HG03045 (cell line): ENCODE data around the gene RAI1.
"Not testable (repeated sequence)": the region's sequence is repeated elsewhere in the genome, so short reads cannot be mapped to it uniquely, and the experiment has no call there.

ENCODE experiments used
- ATAC-seq: cut with Tn5 transposase; IDR thresholded peaks from one replicate; pipeline ENCODE4 v1.9.1; 2021; ENCODE audit warnings: mild to moderate bottlenecking, moderate library complexity; ENCODE audit not compliant: unreplicated experiment

RAI1 gene

DNA sequence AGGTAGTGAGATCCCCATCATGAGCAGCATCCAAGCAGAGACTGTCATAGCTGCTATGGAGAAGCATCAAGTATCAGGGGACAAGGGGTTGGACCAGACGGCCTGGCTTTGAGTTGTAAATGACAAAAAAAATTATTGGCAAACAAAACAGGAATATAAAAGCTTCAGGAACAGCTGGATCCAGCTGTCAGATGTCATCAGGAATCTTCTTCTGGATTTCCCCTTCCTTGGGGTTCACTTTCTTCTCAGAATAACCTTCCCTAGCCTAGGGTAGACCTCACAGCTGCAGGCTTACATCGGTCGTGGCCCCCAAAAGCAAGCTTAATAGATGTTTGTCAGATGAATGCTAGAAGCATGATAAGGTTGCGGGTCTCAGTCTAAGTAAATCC lies 17.2 kb upstream of the RAI1 start:
- no peak for ATAC-seq

DNA sequence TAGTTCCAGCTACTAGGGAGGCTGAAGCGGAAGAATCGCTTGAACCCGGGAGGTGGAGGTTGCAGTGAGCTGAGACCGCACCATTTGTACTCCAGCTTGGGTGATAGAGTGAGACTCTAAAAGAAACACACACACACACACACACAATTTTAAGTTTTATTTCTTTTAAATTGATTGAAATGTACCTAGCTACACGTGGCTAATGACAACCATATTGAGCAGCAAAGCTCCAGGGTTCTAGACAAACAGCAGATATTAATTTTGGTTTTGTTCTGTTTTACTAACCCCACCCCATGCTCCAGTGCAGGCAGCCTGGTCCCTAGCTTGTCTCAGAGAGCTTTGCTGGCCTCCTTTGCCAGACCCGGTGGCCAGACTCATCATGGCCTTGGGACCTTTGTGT lies 16.0 kb upstream of the RAI1 start:
- no peak for ATAC-seq

DNA sequence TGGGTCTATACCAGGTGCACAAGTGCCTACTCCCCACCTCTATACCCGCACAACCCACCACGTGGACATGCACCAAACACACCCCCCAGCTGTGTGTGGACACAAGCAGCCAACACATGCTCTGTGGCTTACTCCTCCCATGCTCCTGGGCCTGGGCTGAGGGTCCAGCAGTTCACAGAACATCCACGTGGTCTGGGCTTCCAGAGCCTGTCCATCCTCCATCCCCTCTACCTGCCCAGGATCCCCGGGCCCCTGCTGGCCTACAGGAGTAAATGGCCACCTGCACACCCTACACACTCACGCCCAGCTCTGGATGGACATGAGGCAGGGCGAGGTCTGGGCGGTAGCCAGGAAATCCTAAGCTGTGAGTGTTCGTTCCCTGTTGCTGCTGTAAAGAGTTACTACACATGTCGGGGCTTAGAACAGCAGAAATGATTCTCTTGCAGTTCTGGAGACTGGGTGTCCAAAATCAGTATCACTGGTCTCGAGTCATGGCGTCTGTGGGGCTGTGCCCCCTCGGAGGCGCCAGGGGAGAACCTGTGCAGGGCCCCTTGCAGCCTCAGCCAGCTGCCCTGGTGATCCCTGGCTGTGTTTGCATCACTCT lies 15.0 kb upstream of the RAI1 start:
- ATAC-seq, result no peak

DNA sequence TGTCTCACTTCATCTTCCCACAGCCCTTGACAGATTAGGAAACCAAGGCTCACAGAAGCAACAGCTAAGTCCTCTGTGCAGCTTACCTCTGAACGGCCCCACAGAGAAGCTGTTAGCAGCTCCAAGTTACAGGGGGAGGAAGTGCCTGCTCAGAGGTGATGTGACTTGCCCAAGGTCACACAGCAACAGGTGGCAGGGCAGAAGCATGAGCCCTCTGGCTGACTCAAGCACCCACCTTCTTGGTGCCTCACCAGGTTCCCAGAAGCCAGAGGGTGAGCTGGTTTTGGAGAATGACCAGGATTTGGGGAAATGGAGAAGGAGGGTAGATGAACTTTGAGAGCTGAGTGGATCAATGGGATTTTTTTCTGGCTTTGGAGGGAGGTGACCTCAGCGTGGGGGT lies 14.0 kb upstream of the RAI1 start:
- no peak for ATAC-seq

DNA sequence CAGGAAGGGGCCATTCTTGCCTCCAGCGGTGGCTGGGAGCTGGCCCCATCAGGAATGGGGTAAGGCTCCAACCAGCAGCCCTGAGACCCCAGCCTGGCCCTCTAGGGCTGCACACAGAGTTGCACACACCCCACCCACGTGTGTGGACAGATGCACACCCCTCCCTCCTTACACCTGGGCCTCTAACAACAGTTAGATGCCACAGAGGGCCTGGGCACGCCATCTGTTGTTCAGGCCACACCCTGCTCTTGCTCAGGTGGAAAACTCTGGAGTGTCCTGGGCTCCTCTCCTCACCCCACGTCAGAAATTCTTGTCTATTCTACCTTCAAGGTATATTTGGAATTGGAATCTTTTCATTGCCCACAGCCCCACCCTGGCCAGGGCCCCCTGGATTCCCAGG lies 13.3 kb upstream of the RAI1 start:
- no peak for ATAC-seq

DNA sequence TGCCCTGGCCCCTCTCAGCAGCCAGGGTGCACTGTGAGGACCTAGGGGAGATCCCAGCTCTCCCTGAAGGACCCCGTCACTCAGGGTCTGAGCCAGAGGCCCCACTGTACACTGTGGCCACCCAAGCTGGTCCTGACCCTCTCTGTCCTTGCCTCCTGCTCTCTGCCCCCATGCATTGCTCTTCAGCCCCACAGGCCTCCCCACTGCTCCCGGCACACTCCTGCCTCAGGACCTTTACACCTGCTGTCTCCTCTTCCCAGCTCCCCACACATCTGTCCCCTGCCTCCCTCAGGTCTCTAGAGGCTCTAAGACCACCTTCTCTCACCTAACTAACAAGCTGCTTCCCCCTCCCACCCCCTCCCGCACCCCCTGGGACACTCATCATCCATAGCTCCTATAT lies 12.9 kb upstream of the RAI1 start:
- ATAC-seq, result no peak

DNA sequence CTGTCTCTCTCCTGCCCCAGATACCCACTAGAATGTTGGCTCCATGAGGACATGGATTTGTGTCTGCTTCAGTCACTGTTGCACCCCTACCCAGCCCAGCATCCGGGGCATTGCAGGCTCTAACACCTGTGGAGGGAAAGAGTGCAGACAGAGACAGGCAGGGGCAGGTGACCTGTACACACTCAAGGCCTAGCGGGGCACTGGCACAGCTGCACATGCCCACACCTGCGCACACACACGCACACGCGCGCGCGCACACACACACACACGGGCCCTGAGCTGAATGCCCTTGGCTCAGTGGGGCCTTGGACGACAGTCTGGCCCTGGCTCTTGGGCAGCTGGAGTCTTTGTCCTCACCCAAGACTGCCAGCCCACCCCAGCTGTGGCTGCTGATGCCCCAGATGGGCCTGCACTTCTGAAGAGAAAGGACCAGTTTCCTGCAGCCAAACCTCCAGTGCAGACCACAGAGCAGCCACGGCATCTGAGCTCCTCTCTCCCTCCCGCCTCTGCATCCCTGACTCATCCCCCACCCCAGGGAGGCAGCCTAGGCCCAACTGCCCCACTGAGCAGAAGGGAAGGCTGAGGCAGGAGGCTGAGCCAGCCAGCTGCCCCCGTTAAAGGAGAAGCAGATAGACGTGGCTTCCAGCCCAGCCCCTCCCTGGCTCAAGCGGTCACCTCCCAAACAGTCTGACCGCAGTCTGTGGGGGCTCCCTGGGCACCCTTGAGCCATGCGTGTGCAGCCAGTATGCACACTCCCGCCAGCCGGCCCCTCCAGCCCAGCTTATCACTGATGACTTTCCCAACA lies 12.3 kb upstream of the RAI1 start:
- no peak for ATAC-seq

DNA sequence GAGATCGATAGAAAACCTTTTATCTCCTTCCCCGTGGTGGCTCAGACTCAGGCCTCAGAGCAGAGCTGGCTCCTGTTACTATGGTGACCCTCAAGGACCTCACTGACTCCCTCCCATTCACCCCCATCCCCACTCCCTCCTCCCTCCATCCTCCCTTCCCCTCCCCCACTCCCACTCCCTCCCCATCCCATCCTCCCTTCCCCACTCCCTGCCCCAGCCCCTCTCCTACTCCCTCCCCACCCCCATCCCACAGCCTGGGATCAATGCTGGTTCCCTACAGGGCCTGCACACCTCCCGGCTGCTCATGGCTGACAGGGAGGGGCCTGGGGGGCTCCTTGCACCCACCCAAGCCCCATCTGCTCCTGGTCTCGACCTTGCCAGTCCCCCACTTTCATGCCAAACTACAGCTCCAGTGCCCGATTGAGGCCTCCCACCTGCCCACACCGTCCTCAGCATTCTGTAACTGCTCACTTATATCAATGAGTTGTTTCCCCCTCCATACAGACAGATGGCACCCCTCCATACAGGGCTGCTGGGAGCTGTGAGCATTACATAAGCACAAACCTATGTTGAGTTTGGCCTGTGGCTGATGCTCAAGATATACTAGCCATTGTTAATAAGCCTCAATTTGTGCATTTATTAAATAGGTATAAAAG lies 11.6 kb upstream of the RAI1 start:
- no peak for ATAC-seq

DNA sequence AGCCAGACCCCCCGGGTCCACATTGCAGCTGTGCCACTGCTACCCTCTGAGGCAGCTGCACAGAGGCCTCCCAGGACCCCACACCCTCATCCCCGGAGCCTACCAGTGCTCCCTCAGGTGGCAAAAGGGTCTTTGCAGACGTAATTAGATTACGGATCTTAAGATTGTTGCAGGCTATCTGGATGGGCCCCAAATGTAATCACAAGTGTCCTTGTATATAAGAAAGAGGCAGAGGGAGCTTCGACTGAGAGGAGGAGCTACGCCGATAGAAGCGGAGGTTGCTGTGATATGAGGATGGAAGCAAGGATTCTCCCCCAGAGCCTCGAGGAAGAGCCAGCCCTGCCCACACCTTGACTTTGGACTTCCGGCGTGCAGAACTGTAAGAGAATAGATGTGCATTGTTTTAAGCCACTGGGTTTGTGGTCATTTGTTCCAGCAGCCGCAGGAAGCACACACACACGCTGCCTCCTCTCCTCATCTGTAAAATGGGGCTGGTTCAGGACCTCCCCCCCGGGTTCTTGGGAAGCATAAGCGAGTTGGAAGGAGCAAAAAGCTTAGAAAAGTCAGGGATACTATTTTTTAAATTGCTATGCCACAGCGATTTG lies 10.5 kb upstream of the RAI1 start:
- no peak for ATAC-seq

DNA sequence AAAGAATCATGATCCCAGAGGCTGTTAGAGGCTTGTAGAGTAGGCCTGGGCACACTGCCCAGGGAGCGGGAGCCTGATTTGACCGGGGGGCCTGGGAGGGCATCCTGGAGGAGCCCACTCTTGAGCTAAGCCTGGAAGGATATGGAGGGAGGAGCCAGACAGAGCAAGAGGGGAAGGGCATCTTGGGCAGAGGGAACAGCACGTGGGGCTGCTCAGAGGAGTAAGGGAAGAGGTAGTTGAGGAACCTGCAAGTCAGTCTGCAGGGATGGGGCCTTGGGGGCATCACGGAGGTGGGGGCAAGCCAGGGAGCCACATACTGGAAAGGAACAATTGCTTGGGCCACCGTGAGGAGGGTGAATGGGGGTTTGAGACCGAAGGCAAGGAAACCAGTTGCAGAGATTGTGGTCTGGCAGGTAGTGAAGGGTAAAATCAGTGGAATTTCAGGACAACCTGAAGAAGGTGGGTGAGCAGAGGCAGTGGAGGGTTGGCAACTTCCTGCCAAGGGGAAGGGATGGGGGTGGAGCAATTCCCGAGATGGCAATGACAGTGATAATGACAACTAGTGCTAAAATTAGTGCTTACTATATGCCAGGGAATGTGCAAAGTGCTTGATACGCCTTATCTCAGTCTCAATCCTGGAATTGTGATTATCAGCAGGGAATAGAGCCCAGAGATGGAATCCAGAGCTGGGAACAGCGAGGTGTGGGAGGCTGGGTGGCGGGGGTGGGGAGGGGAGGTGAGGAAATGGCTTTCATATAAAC lies 9.7 kb upstream of the RAI1 start:
- no peak for ATAC-seq

DNA sequence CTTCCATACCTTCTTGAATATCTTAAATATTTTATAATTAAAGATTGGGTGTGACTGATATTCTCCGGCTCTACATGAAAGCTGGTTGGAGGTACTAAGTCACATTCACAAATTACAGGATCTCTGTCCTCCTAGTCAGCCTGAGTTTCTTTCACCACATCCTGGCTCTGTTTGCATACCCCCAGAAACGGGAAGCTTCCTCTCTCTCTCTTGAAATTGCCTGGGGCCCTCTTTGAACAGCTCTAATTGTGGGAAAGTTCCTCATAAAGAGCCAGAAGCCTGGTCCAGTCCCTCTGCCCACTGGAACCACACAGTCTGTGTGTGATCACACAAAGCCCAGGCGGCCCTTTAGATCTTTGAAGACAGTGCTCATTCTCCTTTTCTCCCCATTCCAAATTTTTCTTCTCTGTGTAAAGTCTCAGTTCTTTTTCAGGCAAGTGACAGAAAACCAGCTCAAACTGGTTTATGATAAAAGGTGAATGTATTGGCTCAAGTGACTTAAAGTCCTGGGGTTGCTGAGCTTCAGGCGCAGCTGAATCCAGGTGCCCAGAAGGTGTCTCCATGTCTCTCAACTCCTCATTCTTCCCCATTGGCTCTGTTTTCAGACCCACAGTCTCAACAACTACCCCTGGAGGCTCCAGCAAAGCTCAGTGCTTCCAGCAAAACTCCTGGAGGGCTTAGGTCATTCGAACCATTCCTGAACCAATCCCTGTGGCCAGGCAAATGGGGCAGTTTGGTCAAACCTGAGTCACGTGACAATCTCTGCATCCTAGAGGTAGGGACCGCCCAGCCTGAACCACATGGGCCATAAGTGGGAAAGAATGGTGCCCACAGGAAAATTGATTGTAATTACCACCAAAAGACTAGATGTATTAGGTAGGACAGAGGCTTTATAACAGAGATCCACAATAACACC lies 8.5 kb upstream of the RAI1 start:
- no peak for ATAC-seq

DNA sequence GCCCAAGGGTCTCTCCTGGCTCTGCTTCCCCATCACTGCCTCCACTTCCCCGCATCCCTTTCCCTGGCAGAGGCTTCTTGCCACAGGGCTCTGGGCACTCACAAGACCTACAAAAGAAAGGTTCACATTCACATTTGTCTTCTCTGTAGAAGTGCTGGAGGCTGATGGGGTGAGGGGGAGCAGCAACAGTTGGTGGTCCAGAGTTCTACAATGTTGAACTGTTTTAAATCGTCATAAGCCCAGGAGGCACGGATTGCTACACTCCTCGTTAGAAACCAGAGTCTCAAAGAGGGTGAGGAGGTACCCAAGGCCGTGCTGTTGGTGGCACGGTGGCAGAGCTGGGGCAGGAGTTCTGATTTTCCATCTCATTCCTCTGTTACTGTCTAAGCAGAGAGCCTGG lies 5.8 kb upstream of the RAI1 start:
- ATAC-seq, result no peak

DNA sequence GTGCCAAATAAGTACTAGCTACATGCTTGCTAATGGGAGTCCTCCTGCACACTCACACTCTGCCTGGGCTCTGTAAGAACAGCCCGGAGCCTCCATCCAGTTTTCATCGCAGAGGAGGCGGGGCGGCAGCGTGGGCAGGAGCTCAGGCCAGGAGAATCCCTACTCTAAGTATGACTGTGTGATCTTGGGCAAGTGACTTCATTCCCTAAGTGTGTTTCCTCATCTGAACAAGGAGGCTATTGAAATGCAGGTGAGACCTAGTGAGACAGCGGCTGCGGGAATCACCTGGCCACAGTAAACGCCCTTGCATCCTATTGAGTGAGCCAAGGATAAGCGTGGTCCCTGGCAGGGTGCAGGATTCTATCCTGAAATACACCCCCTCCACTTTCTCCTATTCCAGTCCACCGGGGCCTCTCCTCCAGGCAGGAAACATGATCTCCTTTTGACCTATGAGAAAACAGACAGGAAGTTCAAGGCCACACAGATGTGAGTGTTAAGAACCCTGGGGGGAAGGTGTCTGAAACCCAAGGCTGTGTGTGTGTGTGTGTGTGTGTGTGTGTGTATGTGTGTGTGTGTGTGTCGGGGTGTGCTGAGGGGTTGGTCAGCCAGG lies 5.2 kb upstream of the RAI1 start:
- ATAC-seq, result no peak

DNA sequence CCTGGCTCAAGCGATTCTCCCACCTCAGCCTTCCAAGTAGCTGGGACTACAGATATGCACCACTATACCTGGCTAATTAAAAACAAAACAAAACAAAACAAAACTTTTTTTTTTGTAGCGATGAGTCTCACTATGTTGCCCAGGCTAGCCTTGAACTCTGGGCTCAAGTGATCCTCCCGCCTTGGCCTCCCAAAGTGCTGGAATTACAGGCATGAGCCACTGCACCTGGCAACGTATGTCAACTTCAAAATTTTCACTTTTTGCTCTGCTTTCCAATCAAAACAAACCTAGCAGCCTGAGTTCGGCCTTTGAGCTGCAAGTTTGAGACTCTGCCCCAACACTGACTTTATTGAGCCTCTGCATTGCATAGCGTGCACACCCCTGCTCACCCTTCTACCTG lies 4.5 kb upstream of the RAI1 start:
- no peak for ATAC-seq

DNA sequence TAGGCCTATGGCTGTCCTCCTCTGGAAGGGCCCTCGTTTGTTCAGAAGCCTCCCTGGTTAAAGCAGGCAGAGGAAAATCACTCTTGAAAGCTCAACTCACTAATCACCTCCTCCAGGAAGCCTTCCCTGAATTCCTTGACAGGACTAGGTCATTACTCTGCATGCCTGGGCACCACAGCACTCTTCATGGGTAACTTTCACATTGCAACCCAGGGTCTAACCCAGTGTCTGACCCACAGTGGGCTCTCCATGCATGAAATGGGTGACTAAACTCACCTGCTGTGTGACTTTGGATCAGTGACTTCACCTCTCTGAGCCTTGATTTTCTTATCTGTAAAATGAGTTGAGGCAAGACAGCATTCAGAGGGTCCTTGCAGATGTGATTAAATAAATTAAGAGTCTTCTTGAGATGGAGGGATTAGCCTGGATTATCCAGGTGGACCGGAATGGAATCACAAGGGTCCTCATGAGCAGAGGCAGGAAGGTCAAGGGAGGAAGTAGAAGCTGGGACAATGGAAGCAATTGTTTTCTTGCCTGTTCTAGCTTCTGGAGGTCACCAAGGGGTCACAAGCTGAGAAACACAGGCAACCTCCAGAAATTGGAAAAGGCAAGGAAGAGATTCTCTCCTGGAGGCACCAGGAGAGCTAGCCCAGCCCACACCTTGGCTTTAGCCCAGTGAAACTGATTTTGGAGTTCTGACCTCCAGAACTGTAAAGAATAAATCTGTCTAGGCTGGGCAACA lies 3.8 kb upstream of the RAI1 start:
- no peak for ATAC-seq

DNA sequence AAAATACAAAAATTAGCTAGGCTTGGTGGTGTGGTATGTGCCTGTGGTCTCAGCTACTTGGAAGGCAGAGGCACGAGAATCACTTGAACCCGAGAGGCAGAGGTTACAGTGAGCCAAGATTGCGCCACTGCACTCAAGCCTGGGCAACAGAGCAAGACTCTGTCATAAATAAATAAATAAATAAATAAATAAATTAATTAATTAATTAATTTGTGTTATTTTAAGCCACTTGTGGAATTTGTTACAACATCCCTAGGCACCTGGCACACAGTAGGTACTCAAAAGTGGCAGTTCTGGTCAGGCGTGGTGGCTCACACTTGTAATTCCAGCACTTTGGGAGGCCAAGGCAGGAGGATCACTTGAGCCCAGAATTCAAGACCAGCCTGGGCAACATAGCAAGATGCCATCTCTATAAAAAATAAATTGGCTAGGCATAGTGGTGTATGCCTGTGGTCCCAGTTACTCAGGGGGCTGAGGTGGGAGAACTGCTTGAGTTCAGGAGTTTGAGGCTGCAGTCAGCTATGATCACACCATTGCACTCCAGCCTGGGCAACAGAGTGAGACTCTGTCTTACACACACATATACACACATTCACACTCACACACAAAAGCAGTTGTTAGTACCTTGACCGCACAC lies 3.1 kb upstream of the RAI1 start:
- not testable (repeated sequence) for ATAC-seq

DNA sequence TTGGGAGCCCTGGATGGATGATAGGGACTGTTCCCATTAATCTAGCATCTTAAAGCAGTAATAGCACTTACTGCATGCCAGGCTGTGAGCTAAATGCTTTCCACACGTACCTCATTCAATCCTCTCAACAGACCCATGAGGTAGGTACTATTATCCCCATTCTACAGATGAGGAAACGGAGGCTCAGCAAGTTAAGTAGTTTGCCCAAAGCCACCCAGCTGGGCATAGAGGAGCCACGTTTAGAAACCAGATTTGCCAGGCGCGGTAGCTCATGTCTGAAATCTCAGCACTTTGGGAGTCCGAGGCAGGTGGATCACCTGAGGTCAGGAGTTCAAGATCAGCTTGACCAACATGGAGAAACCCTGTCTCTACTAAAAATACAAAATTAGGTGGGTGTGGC lies 2.0 kb upstream of the RAI1 start:
- ATAC-seq, result no peak

DNA sequence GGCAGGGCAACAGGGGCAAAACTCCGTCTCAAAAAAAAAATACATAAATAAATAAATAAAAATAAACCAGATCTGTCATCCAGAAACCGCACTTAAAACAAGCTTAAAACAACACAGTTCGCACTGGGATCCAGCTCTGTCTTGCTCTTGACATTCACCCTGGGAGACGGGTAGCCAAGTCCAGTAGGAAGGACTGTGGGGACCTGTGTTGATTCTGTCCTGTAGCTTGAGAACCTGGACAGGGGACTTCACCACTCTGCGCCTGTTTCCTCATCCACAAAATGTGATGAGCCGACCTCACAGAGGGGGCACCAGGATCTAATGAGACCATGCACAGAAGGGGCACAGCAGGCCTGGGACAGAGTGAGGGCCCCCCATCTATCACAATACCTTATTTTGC lies 1.5 kb upstream of the RAI1 start:
- no peak for ATAC-seq
